Iris pigment epithelial cell (primary cell): ENCODE data around the gene DENND6B.

Experiments used
- DNase-seq: peaks from one replicate; pipeline ENCODE4 v3.0.0-alpha.2; 2011; ENCODE audit warnings: low read depth

The DENND6B gene

DNA sequence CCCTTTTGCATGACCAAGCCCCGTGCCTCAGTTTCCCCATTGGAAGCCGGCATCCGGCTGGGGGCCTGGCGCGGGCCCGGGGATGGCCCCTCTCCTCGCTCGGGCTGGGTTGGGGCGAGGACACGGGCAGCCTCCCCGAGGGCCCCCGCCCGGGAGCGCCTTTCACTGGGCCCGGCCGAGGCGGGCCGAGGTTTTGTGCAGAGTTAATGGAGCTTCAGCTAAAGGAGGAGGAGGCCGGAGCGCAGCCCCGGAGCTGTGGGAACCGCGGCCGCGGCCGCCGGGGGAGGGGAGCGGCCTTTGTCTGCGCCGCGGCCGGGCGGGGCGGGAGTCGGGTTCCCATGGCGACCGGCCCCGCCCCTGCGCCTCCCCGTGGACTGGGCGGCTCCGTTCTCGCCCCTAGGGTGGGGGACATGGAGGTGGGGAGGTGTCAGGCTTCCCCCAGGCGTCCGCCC lies 55.3 kb downstream of the DENND6B start:
- DNase-seq, result peak; percentile 61

GRCh38 chr22:50270666-50271394 lies 56.0 kb downstream of the DENND6B start:
- DNase-seq, result peak; percentile 71

DNA sequence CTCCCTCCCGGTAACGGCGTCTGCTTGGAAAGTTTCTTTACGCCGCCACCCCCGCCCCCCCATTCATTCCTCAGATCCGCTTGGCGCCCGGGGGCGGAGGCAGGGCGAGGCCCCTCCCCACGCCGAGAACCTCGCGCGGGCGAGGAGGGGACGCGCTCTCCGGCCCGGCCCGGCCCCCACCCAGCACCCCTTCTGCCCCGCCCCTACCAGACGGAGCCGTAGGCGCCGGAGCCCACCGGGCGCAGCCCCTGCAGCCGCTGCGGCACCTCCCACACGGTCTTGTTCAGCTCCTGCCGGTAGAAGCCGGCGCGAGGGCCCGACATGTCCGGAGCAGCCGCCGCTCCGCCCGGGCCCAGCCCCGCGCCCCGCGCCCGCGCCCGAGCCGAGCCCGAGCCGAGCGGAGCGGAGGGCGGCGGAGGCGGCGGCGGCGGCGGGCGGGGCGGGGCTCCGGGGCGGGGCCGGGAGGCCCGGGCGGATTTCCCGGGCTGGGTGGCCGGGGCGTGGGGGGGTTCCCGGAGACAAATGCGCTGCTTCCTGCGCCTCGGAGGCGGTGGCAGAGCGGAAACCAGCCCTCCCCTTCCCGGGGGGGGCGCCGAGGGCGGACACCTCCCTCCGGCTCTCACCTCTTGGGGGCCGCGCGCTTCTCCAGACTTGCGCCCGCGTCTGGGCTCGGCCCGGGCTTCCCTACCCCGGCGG lies 56.7 kb downstream of the DENND6B start, which contains the start of gene MAPK11:
TSS of gene MAPK11 (minus strand) at position 411 of the 696 bp plus-strand sequence. CDS start at position 323, 88 bp downstream.
- DNase-seq, result peak; percentile 71

DNA sequence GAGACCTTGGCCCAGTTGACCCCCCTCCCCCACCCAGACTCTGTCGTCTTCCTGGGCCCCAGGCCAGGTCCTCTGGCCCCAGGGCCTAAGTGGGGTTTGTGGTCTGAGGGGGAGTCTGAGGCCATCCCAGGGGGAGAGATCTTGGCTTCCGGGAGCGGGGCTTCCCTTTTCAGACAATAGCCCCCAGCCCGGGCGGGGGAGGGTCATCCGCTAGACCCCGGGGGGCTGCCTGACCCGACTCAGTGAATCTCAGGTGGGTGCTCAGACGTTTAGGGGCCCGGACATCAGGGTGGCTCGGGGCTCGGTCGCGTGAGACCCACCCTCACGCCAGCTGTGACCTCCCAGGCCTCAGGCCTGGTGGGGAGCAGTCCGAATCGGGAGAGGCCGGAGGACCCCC lies 57.2 kb downstream of the DENND6B start:
- DNase-seq, result no peak

GRCh38 chr22:50268655-50269113 lies 58.1 kb downstream of the DENND6B start:
- no peak for DNase-seq

DNA sequence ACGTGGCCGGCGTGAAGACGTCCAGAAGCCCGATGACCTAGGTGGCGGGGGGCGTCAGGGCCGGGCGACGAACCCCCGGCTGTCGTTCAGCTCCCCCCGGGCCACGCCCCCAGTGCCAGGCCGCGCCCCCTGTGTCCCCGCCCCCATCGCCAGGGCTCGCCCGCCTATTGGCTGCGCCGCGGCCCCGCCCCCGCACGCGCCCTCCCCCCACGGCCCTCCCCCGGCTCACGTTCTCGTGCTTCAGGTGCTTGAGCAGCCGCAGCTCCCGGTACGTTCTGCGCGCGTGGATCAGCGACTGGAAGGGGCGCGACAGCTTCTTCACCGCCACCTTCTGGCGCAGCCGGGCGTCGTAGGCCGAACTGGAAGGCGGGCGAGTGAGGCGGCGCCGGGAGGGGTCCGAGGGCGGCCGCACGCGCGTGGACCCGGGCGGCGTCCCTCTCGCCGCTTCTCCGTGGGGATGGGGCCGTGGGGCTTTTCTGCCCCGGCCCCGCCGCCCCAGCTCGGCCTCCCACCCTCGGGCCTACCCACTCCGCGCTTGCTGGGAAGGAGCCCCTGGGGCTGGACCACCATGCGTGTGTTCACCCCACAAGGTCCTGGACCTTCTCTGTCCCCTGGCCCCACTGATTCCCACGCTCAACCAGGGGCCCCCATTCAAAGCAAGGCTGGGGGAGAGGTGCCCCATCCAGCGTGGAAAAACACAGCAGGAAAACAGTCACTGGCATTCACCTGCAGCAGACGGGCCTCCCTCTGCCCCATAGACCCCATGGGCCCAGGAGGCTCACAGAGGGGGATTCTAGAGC lies 59.0 kb downstream of the DENND6B start:
- peak; percentile 51 for DNase-seq

- DNase-seq, result no peak
These were observed 59.8 kb downstream of the DENND6B start for GRCh38 chr22:50266994-50267393.

DNA sequence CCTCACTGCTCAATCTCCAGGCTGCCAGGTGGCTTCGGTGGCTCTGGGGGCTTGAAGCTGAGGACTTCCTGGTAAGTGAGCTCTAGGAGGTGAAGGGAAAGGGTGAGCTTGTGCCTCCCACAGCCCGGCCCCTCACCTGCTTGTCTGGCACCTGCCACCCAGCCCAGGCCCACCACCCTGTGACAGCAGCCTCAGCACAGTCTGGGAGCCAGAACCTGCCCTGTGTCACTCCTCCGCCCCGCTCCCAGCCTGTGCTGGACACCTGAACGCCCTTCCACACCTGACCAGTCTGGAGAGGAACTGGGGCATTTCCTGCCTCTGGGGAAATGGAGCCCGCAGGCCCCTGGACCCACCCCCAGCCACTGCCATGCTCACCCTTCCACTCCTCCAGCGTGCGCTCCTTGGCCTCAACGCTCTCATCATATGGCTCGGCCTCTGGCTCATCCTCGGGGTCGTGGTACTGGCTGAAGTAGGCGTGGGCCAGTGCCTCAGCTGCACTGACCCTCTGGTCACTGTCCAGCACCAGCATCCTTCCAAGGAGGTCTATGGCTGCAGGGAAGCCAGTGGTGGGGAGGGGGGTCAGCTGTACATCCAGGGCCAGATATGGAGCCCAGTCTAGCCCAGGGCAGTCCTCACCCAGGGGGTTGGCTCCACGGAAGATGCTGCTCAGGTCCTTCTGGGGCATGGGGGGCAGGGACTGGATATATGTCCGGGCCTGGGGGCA lies 61.7 kb downstream of the DENND6B start:
- no peak for DNase-seq

GRCh38 chr22:50264104-50264745 lies 62.6 kb downstream of the DENND6B start:
- DNase-seq, result no peak

- DNase-seq, result no peak
These were observed 63.7 kb downstream of the DENND6B start for GRCh38 chr22:50262973-50263617.

- peak; percentile 30 for DNase-seq
These were observed 64.3 kb downstream of the DENND6B start for GRCh38 chr22:50262460-50262911.

DNA sequence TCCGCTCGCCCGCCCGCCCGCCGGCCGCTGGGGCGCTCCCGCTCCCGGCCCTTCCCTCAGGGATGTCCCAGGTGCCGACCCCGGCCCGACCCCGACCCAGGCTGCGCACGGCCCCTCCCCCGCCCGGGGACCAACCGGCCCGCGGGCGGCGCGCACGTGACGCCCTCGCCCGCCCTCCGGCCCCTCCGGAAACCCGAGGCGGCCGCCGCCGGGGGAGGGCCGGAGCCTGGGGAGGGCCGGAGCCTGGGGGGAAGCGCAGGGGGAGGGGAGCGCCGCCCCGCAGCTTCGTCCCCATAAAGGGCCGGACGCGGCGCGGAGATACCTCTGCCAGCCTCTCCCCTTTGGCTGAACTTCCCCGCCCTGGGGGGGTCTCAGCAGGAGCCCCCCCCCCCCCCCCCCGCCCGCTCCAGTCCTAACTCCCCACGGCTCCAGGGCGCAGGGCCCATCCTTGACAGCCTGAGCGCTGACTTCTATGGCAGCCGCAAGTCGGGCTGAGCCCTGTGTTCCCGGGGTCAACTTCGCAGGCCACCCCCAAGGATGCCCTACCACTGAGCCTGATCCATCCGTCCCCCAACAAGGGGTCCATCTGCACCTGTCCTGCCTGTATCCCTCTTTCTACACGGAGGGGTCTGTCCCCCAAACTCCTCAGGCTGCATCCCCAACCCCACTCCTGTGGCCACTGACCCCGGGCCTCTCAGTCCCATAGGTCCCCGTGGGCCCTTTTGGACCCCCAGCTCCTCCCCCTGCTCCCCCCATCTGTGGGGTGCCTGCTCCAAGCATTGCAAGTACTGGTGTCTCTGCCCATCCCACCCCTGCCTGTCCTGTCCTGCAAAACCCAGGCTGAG lies 65.0 kb downstream of the DENND6B start, which contains the start of gene MAPK12:
TSS of gene MAPK12 (minus strand) at position 69 of the 845 bp plus-strand sequence. CDS start 174 bp downstream, outside the sequence.
- peak; percentile 22 for DNase-seq

DNA sequence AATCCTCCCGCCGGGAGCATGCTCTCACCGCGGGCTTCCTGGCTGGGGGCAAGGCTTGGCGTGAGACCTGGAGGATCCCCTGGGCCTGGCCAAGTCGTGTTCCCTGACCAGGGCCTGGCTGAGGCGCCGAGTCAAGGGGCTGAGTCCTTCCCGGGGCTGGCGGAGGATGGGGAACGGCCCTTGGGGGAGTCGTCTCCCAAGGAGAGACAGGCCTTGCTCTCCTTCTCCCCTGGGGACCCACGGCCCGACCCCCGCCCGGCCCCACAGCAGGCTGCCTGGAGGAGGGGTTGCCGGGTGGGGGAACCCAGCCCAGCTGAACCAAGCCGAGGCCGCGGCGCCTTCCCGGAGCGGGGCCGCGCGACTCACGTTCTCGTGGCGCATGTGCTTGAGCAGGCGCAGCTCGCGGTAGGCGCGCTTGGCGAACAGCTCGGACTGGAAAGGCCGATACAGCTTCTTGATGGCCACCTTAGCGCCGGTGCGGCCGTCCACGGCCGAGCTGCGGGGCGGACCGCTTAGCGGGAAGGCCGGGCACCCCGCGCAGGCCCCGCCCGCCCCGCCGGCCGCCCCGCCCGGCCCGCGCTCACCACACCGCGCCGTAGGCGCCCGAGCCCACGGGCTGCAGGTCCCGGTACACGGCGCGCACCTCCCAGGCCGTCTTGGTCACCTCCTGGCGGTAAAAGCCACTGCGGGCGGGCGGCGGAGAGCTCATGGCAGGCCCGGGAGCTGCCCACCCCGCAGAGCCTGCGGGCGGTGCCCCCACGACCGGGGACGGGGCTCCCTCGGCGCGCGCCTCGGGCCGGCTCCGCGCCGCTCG lies 65.8 kb downstream of the DENND6B start:
- DNase-seq, result peak; percentile 86

DNA sequence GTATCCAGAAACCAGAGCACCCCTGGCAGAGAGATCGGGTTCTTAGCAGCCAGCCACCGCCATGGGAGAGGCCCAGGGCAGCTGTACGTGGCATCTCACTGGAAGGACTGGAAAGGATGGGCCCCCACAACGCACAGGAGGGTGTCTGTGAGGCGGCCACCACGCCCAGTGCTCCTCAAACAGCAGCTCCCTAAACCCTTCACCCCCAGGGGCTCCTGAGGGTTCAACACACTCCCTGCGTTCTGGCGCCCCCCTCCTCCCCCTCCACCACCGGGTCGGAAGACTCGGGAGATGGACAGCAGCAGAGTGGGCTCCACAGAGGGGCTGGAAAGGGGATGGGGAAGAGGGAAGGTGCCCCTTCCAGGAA lies 66.4 kb downstream of the DENND6B start:
- DNase-seq, result peak; percentile 31

DNA sequence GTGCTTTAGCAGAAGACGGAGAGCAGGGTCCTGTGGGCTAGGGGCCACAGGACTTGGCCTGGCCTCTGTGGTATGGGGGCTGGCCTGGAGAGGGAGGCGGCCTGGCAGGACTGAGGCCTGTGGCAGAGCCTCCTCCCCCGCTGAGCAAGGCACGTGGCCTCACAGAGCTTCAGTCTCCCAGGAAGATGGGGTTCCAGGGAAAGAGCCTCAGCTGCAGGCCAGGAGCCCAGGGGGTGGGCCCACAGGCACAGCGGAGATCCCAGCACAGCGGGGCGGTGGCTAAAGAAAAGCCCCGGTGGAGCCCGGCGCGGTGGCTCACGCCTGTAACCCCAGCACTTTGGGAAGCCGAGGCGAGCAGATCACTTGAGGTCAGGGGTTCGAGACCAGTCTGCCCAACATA lies 67.5 kb downstream of the DENND6B start:
- DNase-seq, result no peak
